ENCODE results near the gene CHML. TPM values are rescaled to one million over a fixed set of nuclear protein-coding genes. Genes with fewer than 3 reads are reported as not detected.

The CHML gene
- total and polyA plus RNA-seq, 2 of the 8 experiments (the other 6 are each of a cell fraction or from before 2014, with no cell fraction given): 11.5 to 82.4 TPM

DNA sequence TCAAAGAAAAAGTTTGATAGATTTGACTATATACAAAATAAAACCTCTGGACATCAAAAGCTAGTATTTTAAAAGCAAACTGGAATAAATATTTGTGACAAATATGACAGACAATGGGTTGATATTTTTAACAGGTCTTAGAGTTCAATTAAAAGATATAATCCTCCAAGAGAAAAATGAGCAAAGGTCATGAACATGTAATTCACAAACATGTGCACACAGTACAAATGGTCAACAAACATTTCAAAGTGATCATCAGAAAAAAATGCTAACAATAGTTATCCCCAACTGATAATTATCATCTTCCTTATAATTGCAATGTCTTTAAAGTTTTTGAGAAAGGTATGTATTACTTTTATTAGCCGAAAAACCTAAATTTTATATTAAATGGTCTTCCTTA, 43.9 kb upstream of the CHML start (continued):
- no peak for TF ChIP-seq ATF2 (IDR thresholded peaks at IDR 0.05; ENCODE audit: low read length)
- TF ChIP-seq BACH1 (IDR thresholded peaks at IDR 0.05; ENCODE audit: low read length): no peak
- no peak for TF ChIP-seq SIN3A (conservative IDR thresholded peaks at IDR 0.05 in 1 of 2, IDR thresholded peaks at IDR 0.05 in 1 of 2; ENCODE audit: low read depth in 1 of 2, low read length in 2 of 2)
- no peak for TF ChIP-seq RBBP5 (IDR thresholded peaks at IDR 0.05; ENCODE audit: borderline replicate concordance, low read depth, low read length)
- no peak for TF ChIP-seq KDM5A (IDR thresholded peaks at IDR 0.05; ENCODE audit: low read length)

Data from H1 (cell line).